OCI-LY7 (cell line): ENCODE data around the gene SLC11A2.

Experiments
- EZH2phosphoT487 ChIP-seq: fragments of 200-600 bp; sonication (generic); IDR thresholded peaks from 2 replicates; pipeline ENCODE4 v1.6.1; 2018; ENCODE audit warnings: low read depth, borderline replicate concordance, mild to moderate bottlenecking, mixed run types, antibody characterized with exemption, low read length, moderate library complexity, mixed read lengths
- TF ChIP-seq, protein P1 (sequence below): fragments of 200-600 bp; sonication (generic); conservative IDR thresholded peaks from 2 replicates; pipeline ENCODE4 v1.5.1; 2014; ENCODE audit warnings: mild to moderate bottlenecking, antibody characterized with exemption, low read length, moderate library complexity, mixed read lengths

GRCh38 chr12:51008329-51009055, 17.7 kb downstream of the SLC11A2 start:
- TF ChIP-seq, protein P1, sequence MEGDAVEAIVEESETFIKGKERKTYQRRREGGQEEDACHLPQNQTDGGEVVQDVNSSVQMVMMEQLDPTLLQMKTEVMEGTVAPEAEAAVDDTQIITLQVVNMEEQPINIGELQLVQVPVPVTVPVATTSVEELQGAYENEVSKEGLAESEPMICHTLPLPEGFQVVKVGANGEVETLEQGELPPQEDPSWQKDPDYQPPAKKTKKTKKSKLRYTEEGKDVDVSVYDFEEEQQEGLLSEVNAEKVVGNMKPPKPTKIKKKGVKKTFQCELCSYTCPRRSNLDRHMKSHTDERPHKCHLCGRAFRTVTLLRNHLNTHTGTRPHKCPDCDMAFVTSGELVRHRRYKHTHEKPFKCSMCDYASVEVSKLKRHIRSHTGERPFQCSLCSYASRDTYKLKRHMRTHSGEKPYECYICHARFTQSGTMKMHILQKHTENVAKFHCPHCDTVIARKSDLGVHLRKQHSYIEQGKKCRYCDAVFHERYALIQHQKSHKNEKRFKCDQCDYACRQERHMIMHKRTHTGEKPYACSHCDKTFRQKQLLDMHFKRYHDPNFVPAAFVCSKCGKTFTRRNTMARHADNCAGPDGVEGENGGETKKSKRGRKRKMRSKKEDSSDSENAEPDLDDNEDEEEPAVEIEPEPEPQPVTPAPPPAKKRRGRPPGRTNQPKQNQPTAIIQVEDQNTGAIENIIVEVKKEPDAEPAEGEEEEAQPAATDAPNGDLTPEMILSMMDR, result no peak
- no peak for TF ChIP-seq EZH2phosphoT487
